ENCODE results near the gene C16orf86. TPM values are rescaled to one million over a fixed set of nuclear protein-coding genes. Genes with fewer than 3 reads are reported as not detected.

C16orf86 gene
- total and polyA plus RNA-seq, 2 of the 8 experiments (the other 6 are each of a cell fraction or from before 2014, with no cell fraction given) = 1.4 to 2.3 TPM

DNA sequence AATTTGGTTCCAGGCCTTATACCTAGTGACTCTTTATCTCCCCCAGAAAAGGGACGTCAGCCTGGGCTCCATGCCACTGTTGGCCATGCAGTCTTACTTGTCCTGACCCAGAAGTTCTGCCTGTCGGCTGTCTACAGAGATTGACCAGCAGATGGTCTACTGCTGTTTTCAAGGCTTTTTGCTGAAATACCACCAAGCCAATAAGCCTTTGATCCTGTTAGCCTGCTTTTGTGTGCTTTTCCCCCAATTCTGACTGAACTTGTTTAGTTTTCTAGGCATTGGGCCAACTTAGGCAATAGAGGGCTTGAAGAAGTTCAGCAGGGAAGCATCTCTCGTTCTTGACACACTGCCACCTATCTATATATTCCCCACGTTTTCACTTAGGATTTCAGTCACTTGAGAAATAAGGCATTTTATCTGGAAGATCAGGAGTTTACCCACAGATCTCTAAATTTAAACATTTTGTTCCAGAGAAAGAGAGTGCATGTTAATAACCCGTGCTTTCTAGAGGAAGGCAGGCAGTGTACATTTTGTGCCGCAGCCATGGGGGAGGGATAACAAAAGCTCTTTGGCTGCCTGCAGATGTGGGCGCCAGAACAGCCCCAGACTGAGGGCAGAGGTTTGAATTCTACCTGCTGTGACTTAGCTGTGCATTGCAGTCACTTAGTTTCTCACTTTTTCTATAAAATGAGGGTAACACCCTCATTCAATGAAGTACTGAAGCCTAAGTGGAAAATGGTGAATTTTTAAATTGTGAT, 34.0 kb upstream of the C16orf86 start:
- H2AK5ac ChIP-seq (ENCODE audit: low read depth, low read length) = no peak overlapping the region
- ChIA-PET POLR2A (ENCODE audit: partially characterized antibody) (interaction anchor here (1.3 kb wide), 1 partner anchor 20 kb away, joined by 3 read pairs; no protein-coding TSS in a partner anchor), CTCF (ENCODE audit: partially characterized antibody) (interaction anchor here (0.9 to 4.6 kb wide), 10 partner anchors 11 to 179 kb away, joined by 3 to 33 read pairs (median 4); partner anchors contain the start of genes CARMIL2 and CTCF)
- DNase-seq (ENCODE audit: low read depth in 1 of 2, low spot score in 2 of 2) = no peak
- H3K4me1 ChIP-seq (replicated peaks in 1 of 4; ENCODE audit: control insufficient read depth in 3 of 4, insufficient read depth in 4 of 4, low read length in 3 of 4) = no peaks in the 10 kb centered on the region
- peaks cover 0 to 5% of the 10 kb centered on the region in 2 experiments for H4K20me1 ChIP-seq (replicated peaks in 1 of 2; ENCODE audit: control insufficient read depth in 1 of 2, insufficient read depth in 2 of 2, low read length in 2 of 2)
- no peak overlapping the region for H2BK20ac ChIP-seq (ENCODE audit: low read length)
- no peak for FAIRE-seq
- peaks cover 14 to 63% (median 49%) of the 10 kb centered on the region in 4 experiments for H3K36me3 ChIP-seq (ENCODE audit: control insufficient read depth in 2 of 4, insufficient read depth in 4 of 4, low read length in 3 of 4)
- no peak overlapping the region for H2BK5ac ChIP-seq (ENCODE audit: low read depth, low read length)
- no peaks in the 10 kb centered on the region for H3K79me2 ChIP-seq (ENCODE audit: control insufficient read depth in 1 of 2, insufficient read depth in 2 of 2, low read length in 2 of 2)
- H3K4me2 ChIP-seq (ENCODE audit: insufficient read depth in 1 of 2, low read depth in 2 of 2, low read length in 2 of 2) = no peak overlapping the region
- H3K79me1 ChIP-seq (ENCODE audit: low read depth, low read length) = no peaks in the 10 kb centered on the region
- 90% methylated on average over 7 of the region's 7 CpGs; no CpG with 5 or more reads in 1 of the 2 experiments for WGBS, 2 experiments (ENCODE audit: extremely low coverage in 1 of 2, insufficient coverage in 1 of 2, insufficient read length in 1 of 2, insufficient replicate concordance in 2 of 2, low coverage in 1 of 2, low lambda C conversion rate in 2 of 2, missing lambda C conversion rate in 1 of 2)
- H3K4ac ChIP-seq (replicated peaks; ENCODE audit: insufficient read length, low read depth, low read length) = no peak overlapping the region
- no peaks in the 10 kb centered on the region for H3K23me2 ChIP-seq (ENCODE audit: low read depth, low read length)
- no peak overlapping the region for H3K14ac ChIP-seq (ENCODE audit: insufficient read length)
- no peak overlapping the region for H3K18ac ChIP-seq (ENCODE audit: extremely low read depth, low read length)
- no peak overlapping the region for H3K27ac ChIP-seq (ENCODE audit: low read depth, low read length)
- H4K5ac ChIP-seq (ENCODE audit: insufficient read length, low read depth, low read length) = no peak overlapping the region
- no peak overlapping the region for H2BK12ac ChIP-seq (ENCODE audit: low read depth, low read length)
- no peak for TF ChIP-seq SIRT6 (IDR thresholded peaks at IDR 0.05; ENCODE audit: low read length)
- no peak for TF ChIP-seq RFX5 (IDR thresholded peaks at IDR 0.05; ENCODE audit: borderline replicate concordance, low read depth, low read length)
- TF ChIP-seq RAD21 (IDR thresholded peaks at IDR 0.05 in 1 of 2, conservative IDR thresholded peaks at IDR 0.05 in 1 of 2; ENCODE audit: low read depth in 2 of 2, low read length in 2 of 2) = no peak
- no peak for TF ChIP-seq SP1 (IDR thresholded peaks at IDR 0.05; ENCODE audit: low read depth, low read length)
- no peak for TF ChIP-seq CBX5 (IDR thresholded peaks at IDR 0.05; ENCODE audit: low read depth, low read length)
- TF ChIP-seq SIX5 (IDR thresholded peaks at IDR 0.05; ENCODE audit: low read depth, low read length) = no peak
- no peak for TF ChIP-seq SRF (IDR thresholded peaks at IDR 0.05; ENCODE audit: low read depth, low read length)
- no peak for TF ChIP-seq PHF8 (conservative IDR thresholded peaks at IDR 0.05; ENCODE audit: low read depth, low read length)
- TF ChIP-seq CTCF (IDR thresholded peaks at IDR 0.05; ENCODE audit: control extremely low read depth in 1 of 3, insufficient read depth in 1 of 3, low read depth in 1 of 3, low read length in 3 of 3) = no peak
- H3K27me3 ChIP-seq (replicated peaks in 1 of 4; ENCODE audit: control insufficient read depth in 3 of 4, extremely low read depth in 1 of 4, insufficient read depth in 3 of 4, low read length in 3 of 4) = no peaks in the 10 kb centered on the region
- H3K9ac ChIP-seq (replicated peaks in 1 of 4; ENCODE audit: extremely low read depth in 1 of 4, low read depth in 3 of 4, low read length in 3 of 4) = no peak overlapping the region
- H3K4me3 ChIP-seq (ENCODE audit: extremely low read depth in 1 of 4, insufficient read depth in 2 of 4, low read depth in 3 of 4, low read length in 4 of 4) = no peak overlapping the region
- no peak overlapping the region for H2BK15ac ChIP-seq (ENCODE audit: low read length)
- no peak overlapping the region for H3K56ac ChIP-seq (replicated peaks; ENCODE audit: insufficient read length, low read depth, low read length)
- H3K9me3 ChIP-seq (ENCODE audit: insufficient read depth in 2 of 2, low read depth in 1 of 2, low read length in 1 of 2) = no peaks in the 10 kb centered on the region
- no peak overlapping the region for H3K23ac ChIP-seq (ENCODE audit: insufficient read length)
- H2AFZ ChIP-seq (ENCODE audit: low read length) = no peak overlapping the region
- H4K8ac ChIP-seq (ENCODE audit: extremely low read depth, insufficient read depth, low read length) = no peak overlapping the region
- H4K91ac ChIP-seq (replicated peaks; ENCODE audit: insufficient read length, low read length) = no peak overlapping the region
- H2BK120ac ChIP-seq (replicated peaks; ENCODE audit: low read depth, low read length) = no peak overlapping the region

Data from H1 (cell line).